K562 (cell line): ENCODE results near the gene ZBTB7A. TPM values are rescaled to one million over a fixed set of nuclear protein-coding genes. Genes with fewer than 3 reads are reported as not detected.
A peak's percentile ranks its signal among the peaks of the same experiment; 100 is the strongest.

Experiments used
- ATAC-seq: fragments of 200-7000 bp; cut with Tn5 transposase; 3 replicates; pipeline ENCODE4 v1.9.1; 2020; ENCODE audit warnings: moderate library complexity
- BruUV-seq: library from RNA; stranded (reverse); fragments of 400-500 nt; replicated peaks from 2 replicates; lab custom pipeline; 2021; lab: Mats Ljungman, UMichigan
- CTCF ChIA-PET: fragments of 300-600 bp; formaldehyde crosslinking; extraction: SDS; loops from one replicate; lab custom pipeline; 2021; ENCODE audit warnings: low intra/inter-chr PET ratio; lab: Yijun Ruan, JAX
- POLR2A ChIA-PET: fragments of 300-600, 350-650 bp; sonication (Branson Sonifier 250); formaldehyde crosslinking; extraction: SDS; loops from one replicate; lab custom pipeline; 2021; ENCODE audit warnings: antibody characterized with exemption, inconsistent platforms; lab: Yijun Ruan, JAX
- DNase-seq, 4 experiments: peaks; one replicate each; pipeline versions ENCODE4 v3.0.0 to v3.0.0-alpha.2; 2011 to 2018; ENCODE audit warnings: low spot score in 3 of 4, mixed read lengths in 3 of 4; ENCODE audit errors: extremely low read depth in 1 of 4
- FAIRE-seq: peaks from 2 replicates; lab custom pipeline; 2011; peaks lifted over from hg19 to GRCh38; lab: Jason Lieb, UNC
- H2AFZ ChIP-seq: 2 replicates; pipeline ENCODE4 v1.6.0; 2011; ENCODE audit warnings: low read depth, low read length, control low read depth, inconsistent platforms
- H3K27ac ChIP-seq: fragments of 200-600 bp; 3 replicates; pipeline ENCODE4 v1.8.0; 2011; ENCODE audit warnings: low read depth, mild to moderate bottlenecking, control low read depth, inconsistent platforms, low read length, moderate library complexity, mixed read lengths; ENCODE audit errors: extremely low read depth
- H3K27me3 ChIP-seq, 2 experiments: fragments of 300-600 bp in 1 of 2; 2 replicates in 1 of 2; 3 replicates in 1 of 2; pipeline versions ENCODE4 v1.6.0 to v1.8.0; 2011; ENCODE audit warnings: inconsistent platforms in 2 of 2, low read length in 2 of 2, mild to moderate bottlenecking in 1 of 2, mixed read lengths in 1 of 2, moderate library complexity in 1 of 2; ENCODE audit not compliant: control insufficient read depth in 2 of 2, insufficient read depth in 2 of 2
- H3K36me3 ChIP-seq: fragments of 300-600 bp; 3 replicates; pipeline ENCODE4 v1.8.0; 2011; ENCODE audit warnings: mild to moderate bottlenecking, low read length, inconsistent platforms; ENCODE audit not compliant: control insufficient read depth, insufficient read depth
- H3K4me1 ChIP-seq, 2 experiments: fragments of 200-600 bp in 1 of 2; replicated peaks in 1 of 2; 2 replicates in 1 of 2; 3 replicates in 1 of 2; pipeline versions ENCODE4 v1.5.1 to v1.8.0; 2011; ENCODE audit warnings: inconsistent platforms in 2 of 2, low read length in 2 of 2, mild to moderate bottlenecking in 1 of 2, mixed read lengths in 1 of 2, moderate library complexity in 1 of 2; ENCODE audit not compliant: control insufficient read depth in 2 of 2, insufficient read depth in 2 of 2
- H3K4me2 ChIP-seq: 2 replicates; pipeline ENCODE4 v1.6.1; 2011; ENCODE audit warnings: low read length, control low read depth, inconsistent platforms, mixed read lengths; ENCODE audit not compliant: insufficient read depth
- H3K4me3 ChIP-seq: fragments of 200-600 bp; sonication (generic), shearing (Covaris generic); 2 replicates; pipeline ENCODE4 v1.5.1; 2016; ENCODE audit warnings: control low read depth, inconsistent platforms
- H3K79me2 ChIP-seq: fragments of 200-600 bp; 3 replicates; pipeline ENCODE4 v1.8.0; 2011; ENCODE audit warnings: low read length, inconsistent platforms; ENCODE audit not compliant: control insufficient read depth, insufficient read depth
- H3K9ac ChIP-seq, 2 experiments: 2 replicates each; pipeline versions ENCODE4 v1.6.0 to v1.6.1; 2011; ENCODE audit warnings: low read depth in 2 of 2, low read length in 2 of 2, control low read depth in 1 of 2, inconsistent platforms in 1 of 2, mild to moderate bottlenecking in 1 of 2, mixed read lengths in 1 of 2; ENCODE audit not compliant: insufficient read depth in 1 of 2
- H3K9me1 ChIP-seq: one replicate; pipeline ENCODE4 v1.6.0; 2011; ENCODE audit warnings: inconsistent platforms, mild to moderate bottlenecking, low read length, moderate library complexity; ENCODE audit not compliant: control insufficient read depth, insufficient read depth
- H3K9me3 ChIP-seq: replicated peaks from 2 replicates; pipeline ENCODE4 v1.5.1; 2011; ENCODE audit warnings: low read depth, low read length, inconsistent platforms; ENCODE audit not compliant: control insufficient read depth, insufficient read depth
- H4K20me1 ChIP-seq: replicated peaks from 2 replicates; pipeline ENCODE4 v1.6.1; 2011; ENCODE audit warnings: low read length, inconsistent platforms, mixed read lengths; ENCODE audit not compliant: control insufficient read depth, insufficient read depth
- POLR2G ChIP-seq: fragments of 200-400 bp; formaldehyde crosslinking; IDR thresholded peaks from 2 replicates; pipeline ENCODE4 v1.6.1; 2017; ENCODE audit warnings: low read depth, mild to moderate bottlenecking, antibody characterized with exemption, low read length, moderate library complexity
- RBFOX2 ChIP-seq: fragments of 200-400 bp; formaldehyde crosslinking; IDR thresholded peaks from 2 replicates; pipeline ENCODE4 v1.6.1; 2017; ENCODE audit warnings: low read depth, mild to moderate bottlenecking, low read length, moderate library complexity
- ZBTB34 ChIP-seq: fragments of 250-450 bp; sonication (Bioruptor Pico); IDR thresholded peaks from 2 replicates; pipeline ENCODE4 v1.8.0; 2021; ENCODE audit warnings: mild to moderate bottlenecking, moderate library complexity
- WGBS: fragments of 100-300 bp; shearing (Covaris generic); methylation state at CpG from one replicate; pipeline ENCODE4 v1.1.6; 2016; ENCODE audit warnings: low coverage, mixed read lengths; ENCODE audit not compliant: insufficient coverage; ENCODE audit errors: missing lambda C conversion rate; 5-methylcytosine and 5-hydroxymethylcytosine counted together
- in situ Hi-C: fragments of 300-500 bp; cut with MboI; formaldehyde crosslinking; loops from 4 replicates; pipeline ENCODE4 v1.15.0; 2018; ENCODE audit warnings: inconsistent platforms, mixed read lengths
- intact Hi-C: fragments of 100-400 bp; cut with micrococcal nuclease; formaldehyde crosslinking; loops from 2 replicates; pipeline ENCODE4 v1.14.2; 2022
- polyA plus RNA-seq, 8 experiments: library from polyadenylated mRNA; depleted of rRNA in 4 of 8; stranded (reverse) in 5 of 8; unstranded in 3 of 8; fragments of >200 nt; fragmentation: Nextera tagmentation in 2 of 8; fragmentation: Illumina TruSeq in 1 of 8; extraction: Ambion mirVana in 2 of 8; extraction: Trizol in 1 of 8; gene quantifications; 2 replicates each; pipeline versions ENCODE4 v1.2.1 to v1.2.3, GENCODE V29; 2011 to 2014; ENCODE audit warnings: inconsistent platforms in 1 of 8, missing spikeins in 1 of 8
- total RNA-seq, 7 experiments: library from RNA; depleted of rRNA in 6 of 7; stranded (reverse); fragments of >200 nt in 6 of 7; fragmentation: Illumina TruSeq in 2 of 7; extraction: Trizol in 2 of 7; gene quantifications; 2 replicates each; pipeline versions ENCODE4 v1.2.1 to v1.2.3, GENCODE V29; 2011 to 2021; ENCODE audit warnings: low replicate concordance in 1 of 7

Gene ZBTB7A
- total and polyA plus RNA-seq, 9 of the 15 experiments (the other 6 are each of a cell fraction or from before 2014, with no cell fraction given) = 0.11 to 34.0 (median 4.6) TPM

- CTCF ChIA-PET = no interaction called here
- Histone ChIP-seq H3K4me1 (peaks cover 0 to 69% of the 10 kb centered on the region in 2 experiments; a peak in 2 of 5 replicates), H2AFZ (no peak overlapping the region), H3K4me2 (no peak overlapping the region), H4K20me1 (peaks cover 30% of the 10 kb centered on the region; the same call in 1 of the 2 replicates), H3K36me3 (peaks cover 63% of the 10 kb centered on the region; the same call in 1 of the 3 replicates), H3K9me1 (no peaks in the 10 kb centered on the region), H3K27me3 (no peaks in the 10 kb centered on the region), H3K27ac (no peak overlapping the region), H3K9me3 (no peaks in the 10 kb centered on the region), H3K79me2 (peaks cover 31% of the 10 kb centered on the region), H3K9ac (peak overlapping the region in 1 of 2 experiments; percentile 52; a peak in 1 of 4 replicates), H3K4me3 (no peak overlapping the region)
- in situ Hi-C loops = no loop called here
- DNase-seq = no peak
- intact Hi-C loops = no loop called here
- no peak for FAIRE-seq
- ATAC-seq = no peak
- POLR2A ChIA-PET = no interaction called here
- BruUV-seq = no TSS peak
- peak; percentile 51; the same call in 1 of the 2 replicates for TF ChIP-seq RBFOX2
- peak; percentile 52; the same call in 1 of the 2 replicates for TF ChIP-seq POLR2G
- no peak for TF ChIP-seq ZBTB34 (CRISPR knock-in tag)
- 93% methylated on average over 16 of the region's 37 CpGs for WGBS
Observed at GRCh38 chr19:4015705-4016402, 50.8 kb downstream of the ZBTB7A start.
